Measurements from ENCODE around the gene GATD1.

DNA sequence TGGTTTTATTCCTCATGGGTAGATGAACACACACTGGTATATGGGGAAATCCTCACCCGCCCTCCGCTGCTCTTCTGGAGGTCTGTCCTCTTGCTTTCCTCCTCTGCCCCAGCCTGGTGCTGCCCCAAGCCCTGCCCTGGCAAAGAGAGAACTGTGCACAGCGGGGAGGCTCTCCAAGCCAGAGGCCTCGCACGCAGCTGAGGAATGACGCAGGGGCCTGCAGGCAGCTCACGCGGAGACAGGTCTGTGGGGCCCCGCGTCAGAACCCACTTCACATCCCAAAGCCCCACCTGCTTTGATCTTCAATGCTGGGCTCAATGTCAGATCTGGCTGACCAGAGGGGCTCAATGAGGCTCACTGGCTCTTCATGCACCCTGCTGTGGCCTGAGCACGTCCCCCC, 10.0 kb downstream of the GATD1 start:
- TF ChIP-seq, protein P1, sequence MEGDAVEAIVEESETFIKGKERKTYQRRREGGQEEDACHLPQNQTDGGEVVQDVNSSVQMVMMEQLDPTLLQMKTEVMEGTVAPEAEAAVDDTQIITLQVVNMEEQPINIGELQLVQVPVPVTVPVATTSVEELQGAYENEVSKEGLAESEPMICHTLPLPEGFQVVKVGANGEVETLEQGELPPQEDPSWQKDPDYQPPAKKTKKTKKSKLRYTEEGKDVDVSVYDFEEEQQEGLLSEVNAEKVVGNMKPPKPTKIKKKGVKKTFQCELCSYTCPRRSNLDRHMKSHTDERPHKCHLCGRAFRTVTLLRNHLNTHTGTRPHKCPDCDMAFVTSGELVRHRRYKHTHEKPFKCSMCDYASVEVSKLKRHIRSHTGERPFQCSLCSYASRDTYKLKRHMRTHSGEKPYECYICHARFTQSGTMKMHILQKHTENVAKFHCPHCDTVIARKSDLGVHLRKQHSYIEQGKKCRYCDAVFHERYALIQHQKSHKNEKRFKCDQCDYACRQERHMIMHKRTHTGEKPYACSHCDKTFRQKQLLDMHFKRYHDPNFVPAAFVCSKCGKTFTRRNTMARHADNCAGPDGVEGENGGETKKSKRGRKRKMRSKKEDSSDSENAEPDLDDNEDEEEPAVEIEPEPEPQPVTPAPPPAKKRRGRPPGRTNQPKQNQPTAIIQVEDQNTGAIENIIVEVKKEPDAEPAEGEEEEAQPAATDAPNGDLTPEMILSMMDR (IDR thresholded peaks at IDR 0.05) = no peak
- no peak for TF ChIP-seq POLR2A (IDR thresholded peaks at IDR 0.05)

Measured in testis (tissue), 2 donors.